ENCODE measurements around the gene FBXL13. TPM values are rescaled to one million over a fixed set of nuclear protein-coding genes. Genes with fewer than 3 reads are reported as not detected.
"Not testable (repeated sequence)": the region's sequence is repeated elsewhere in the genome, so short reads cannot be mapped to it uniquely, and the experiment has no call there.

The FBXL13 gene
- 1.9 TPM for total RNA-seq

- Histone ChIP-seq H3K9me3 (ENCODE audit: low read depth, low read length) (no peaks in the 10 kb centered on the region), H3K4me1 (ENCODE audit: insufficient read depth, low read length) (peaks cover 41% of the 10 kb centered on the region), H3K27me3 (ENCODE audit: insufficient read depth, low read length) (no peaks in the 10 kb centered on the region), H3K4me3 (ENCODE audit: low read length) (peak within 1 kb of the TSS; percentile 50)
Observed at GRCh38 chr7:103074519-103075336, at the start of gene FBXL13, which contains the start of gene ARMC10. TSS of gene FBXL13 (minus strand) at chr7:103074796. TSS of gene ARMC10 (plus strand) at chr7:103075140. CDS start at chr7:103075273, 133 bp downstream.

GRCh38 chr7:103123529-103123928 is 48.9 kb upstream of the FBXL13 start:
- Histone ChIP-seq H3K27me3 (ENCODE audit: insufficient read depth, low read length) (no peaks in the 10 kb centered on the region), H3K4me1 (ENCODE audit: insufficient read depth, low read length) (no peaks in the 10 kb centered on the region), H3K9me3 (ENCODE audit: low read depth, low read length) (no peaks in the 10 kb centered on the region), H3K4me3 (ENCODE audit: low read length) (no peak overlapping the region)

GRCh38 chr7:103121641-103122040 is 47.0 kb upstream of the FBXL13 start:
- Histone ChIP-seq H3K4me1 (ENCODE audit: insufficient read depth, low read length) (no peaks in the 10 kb centered on the region), H3K4me3 (ENCODE audit: low read length) (no peak overlapping the region), H3K9me3 (ENCODE audit: low read depth, low read length) (no peaks in the 10 kb centered on the region), H3K27me3 (ENCODE audit: insufficient read depth, low read length) (no peaks in the 10 kb centered on the region)

- H3K27me3 ChIP-seq (ENCODE audit: insufficient read depth, low read length), result no peaks in the 10 kb centered on the region
- no peaks in the 10 kb centered on the region for H3K4me1 ChIP-seq (ENCODE audit: insufficient read depth, low read length)
- H3K9me3 ChIP-seq (ENCODE audit: low read depth, low read length), result no peaks in the 10 kb centered on the region
- no peak overlapping the region for H3K4me3 ChIP-seq (ENCODE audit: low read length)
Observed at GRCh38 chr7:103120362-103120761, 45.8 kb upstream of the FBXL13 start.

- Histone ChIP-seq H3K4me1 (ENCODE audit: insufficient read depth, low read length) (no peaks in the 10 kb centered on the region), H3K27me3 (ENCODE audit: insufficient read depth, low read length) (no peaks in the 10 kb centered on the region), H3K9me3 (ENCODE audit: low read depth, low read length) (no peaks in the 10 kb centered on the region), H3K4me3 (ENCODE audit: low read length) (no peak overlapping the region)
Observed at GRCh38 chr7:103119791-103120291, 45.2 kb upstream of the FBXL13 start.

- H3K4me3 ChIP-seq (ENCODE audit: low read length), result no peak overlapping the region
- no peaks in the 10 kb centered on the region for H3K27me3 ChIP-seq (ENCODE audit: insufficient read depth, low read length)
- no peaks in the 10 kb centered on the region for H3K4me1 ChIP-seq (ENCODE audit: insufficient read depth, low read length)
- H3K9me3 ChIP-seq (ENCODE audit: low read depth, low read length), result no peaks in the 10 kb centered on the region
Observed at GRCh38 chr7:103117465-103117864, 42.9 kb upstream of the FBXL13 start.

GRCh38 chr7:103116991-103117390 is 42.4 kb upstream of the FBXL13 start:
- Histone ChIP-seq H3K27me3 (ENCODE audit: insufficient read depth, low read length) (no peaks in the 10 kb centered on the region), H3K4me1 (ENCODE audit: insufficient read depth, low read length) (no peaks in the 10 kb centered on the region), H3K4me3 (ENCODE audit: low read length) (no peak overlapping the region), H3K9me3 (ENCODE audit: low read depth, low read length) (no peaks in the 10 kb centered on the region)

GRCh38 chr7:103116511-103116910 is 41.9 kb upstream of the FBXL13 start:
- Histone ChIP-seq H3K4me1 (ENCODE audit: insufficient read depth, low read length) (no peaks in the 10 kb centered on the region), H3K4me3 (ENCODE audit: low read length) (no peak overlapping the region), H3K9me3 (ENCODE audit: low read depth, low read length) (no peaks in the 10 kb centered on the region), H3K27me3 (ENCODE audit: insufficient read depth, low read length) (no peaks in the 10 kb centered on the region)

- H3K27me3 ChIP-seq (ENCODE audit: insufficient read depth, low read length), result no peaks in the 10 kb centered on the region
- H3K4me3 ChIP-seq (ENCODE audit: low read length), result no peak overlapping the region
- H3K9me3 ChIP-seq (ENCODE audit: low read depth, low read length), result no peaks in the 10 kb centered on the region
- no peaks in the 10 kb centered on the region for H3K4me1 ChIP-seq (ENCODE audit: insufficient read depth, low read length)
Observed at GRCh38 chr7:103115771-103116170, 41.2 kb upstream of the FBXL13 start.

- no peaks in the 10 kb centered on the region for H3K9me3 ChIP-seq (ENCODE audit: low read depth, low read length)
- H3K27me3 ChIP-seq (ENCODE audit: insufficient read depth, low read length), result no peaks in the 10 kb centered on the region
- no peaks in the 10 kb centered on the region for H3K4me1 ChIP-seq (ENCODE audit: insufficient read depth, low read length)
- no peak overlapping the region for H3K4me3 ChIP-seq (ENCODE audit: low read length)
Observed at GRCh38 chr7:103114576-103115008, 40.0 kb upstream of the FBXL13 start.

- Histone ChIP-seq H3K4me3 (ENCODE audit: low read length) (no peak overlapping the region), H3K4me1 (ENCODE audit: insufficient read depth, low read length) (no peaks in the 10 kb centered on the region), H3K9me3 (ENCODE audit: low read depth, low read length) (no peaks in the 10 kb centered on the region), H3K27me3 (ENCODE audit: insufficient read depth, low read length) (no peaks in the 10 kb centered on the region)
Observed at GRCh38 chr7:103113164-103113563, 38.6 kb upstream of the FBXL13 start.

- not testable (repeated sequence) for H3K27me3 ChIP-seq (ENCODE audit: insufficient read depth, low read length); H3K4me1 ChIP-seq (ENCODE audit: insufficient read depth, low read length); H3K9me3 ChIP-seq (ENCODE audit: low read depth, low read length); H3K4me3 ChIP-seq (ENCODE audit: low read length)
Observed at GRCh38 chr7:103106703-103107070, 32.1 kb upstream of the FBXL13 start.

GRCh38 chr7:103106005-103106702 is 31.6 kb upstream of the FBXL13 start:
- H3K9me3 ChIP-seq (ENCODE audit: low read depth, low read length), result no peaks in the 10 kb centered on the region
- no peaks in the 10 kb centered on the region for H3K4me1 ChIP-seq (ENCODE audit: insufficient read depth, low read length)
- no peaks in the 10 kb centered on the region for H3K27me3 ChIP-seq (ENCODE audit: insufficient read depth, low read length)
- no peak overlapping the region for H3K4me3 ChIP-seq (ENCODE audit: low read length)

- Histone ChIP-seq H3K27me3 (ENCODE audit: insufficient read depth, low read length) (no peaks in the 10 kb centered on the region), H3K9me3 (ENCODE audit: low read depth, low read length) (no peaks in the 10 kb centered on the region), H3K4me1 (ENCODE audit: insufficient read depth, low read length) (no peaks in the 10 kb centered on the region), H3K4me3 (ENCODE audit: low read length) (no peak overlapping the region)
Observed at GRCh38 chr7:103101543-103101942, 26.9 kb upstream of the FBXL13 start.

GRCh38 chr7:103100348-103100747 is 25.8 kb upstream of the FBXL13 start:
- Histone ChIP-seq H3K4me3 (ENCODE audit: low read length) (no peak overlapping the region), H3K4me1 (ENCODE audit: insufficient read depth, low read length) (no peaks in the 10 kb centered on the region), H3K9me3 (ENCODE audit: low read depth, low read length) (no peaks in the 10 kb centered on the region), H3K27me3 (ENCODE audit: insufficient read depth, low read length) (no peaks in the 10 kb centered on the region)
